Liver (tissue), 9 donors: ENCODE data around the gene PARM1. TPM values are rescaled to one million over a fixed set of nuclear protein-coding genes. Genes with fewer than 3 reads are reported as not detected.

ENCODE experiments used
- DNase-seq: peaks from one replicate; pipeline ENCODE4 v3.0.0-alpha.2; 2017; ENCODE audit warnings: low spot score
- H3K27ac ChIP-seq, 2 donors: one replicate each; pipeline ENCODE4 v1.7.0; 2013; ENCODE audit warnings: inconsistent platforms in 2 of 2, low read length in 2 of 2, control low read depth in 1 of 2, low read depth in 1 of 2, mild to moderate bottlenecking in 1 of 2
- H3K27me3 ChIP-seq, 4 donors: one replicate each; pipeline versions ENCODE4 v1.6.1 to v1.7.0; 2013; ENCODE audit warnings: low read length in 3 of 4, inconsistent platforms in 1 of 4, mild to moderate bottlenecking in 1 of 4, moderate library complexity in 1 of 4; ENCODE audit not compliant: control insufficient read depth in 4 of 4, insufficient read depth in 4 of 4
- H3K36me3 ChIP-seq, 4 donors: one replicate each; pipeline versions ENCODE4 v1.6.1 to v1.7.0; 2013; ENCODE audit warnings: low read length in 3 of 4, mild to moderate bottlenecking in 3 of 4, low read depth in 1 of 4, moderate library complexity in 1 of 4; ENCODE audit not compliant: control insufficient read depth in 4 of 4, insufficient read depth in 3 of 4
- H3K4me1 ChIP-seq, 4 donors: one replicate each; pipeline versions ENCODE4 v1.6.1 to v1.7.0; 2013; ENCODE audit warnings: low read length in 3 of 4, mild to moderate bottlenecking in 3 of 4, moderate library complexity in 1 of 4; ENCODE audit not compliant: control insufficient read depth in 4 of 4, insufficient read depth in 4 of 4
- H3K4me3 ChIP-seq, 3 donors: one replicate each; pipeline versions ENCODE4 v1.6.1 to v1.7.0; 2013; ENCODE audit warnings: low read length in 3 of 3, control low read depth in 1 of 3, low read depth in 1 of 3, mild to moderate bottlenecking in 1 of 3
- H3K9ac ChIP-seq, 2 donors: one replicate each; pipeline ENCODE4 v1.7.0; 2013; ENCODE audit warnings: low read length in 2 of 2, mild to moderate bottlenecking in 2 of 2, moderate library complexity in 2 of 2, control low read depth in 1 of 2, low read depth in 1 of 2
- H3K9me3 ChIP-seq, 4 donors: one replicate each; pipeline versions ENCODE4 v1.6.1 to v1.7.0; 2013; ENCODE audit warnings: low read length in 3 of 4; ENCODE audit not compliant: control insufficient read depth in 4 of 4
- FOXA1 ChIP-seq: IDR thresholded peaks from 2 replicates; pipeline ENCODE4 v1.6.1; 2016; ENCODE audit warnings: antibody characterized with exemption
- FOXA2 ChIP-seq: IDR thresholded peaks from 2 replicates; pipeline ENCODE4 v1.6.1; 2016; ENCODE audit warnings: antibody characterized with exemption
- GABPA ChIP-seq, 2 donors: IDR thresholded peaks in 1 of 2; conservative IDR thresholded peaks in 1 of 2; 2 replicates each; pipeline ENCODE4 v1.6.1; 2016; ENCODE audit warnings: antibody characterized with exemption in 2 of 2, mild to moderate bottlenecking in 1 of 2, moderate library complexity in 1 of 2
- HNF4A ChIP-seq, 2 donors: conservative IDR thresholded peaks; 2 replicates each; pipeline ENCODE4 v1.6.1; 2016; ENCODE audit warnings: antibody characterized with exemption in 2 of 2, mild to moderate bottlenecking in 2 of 2
- NR2F2 ChIP-seq: IDR thresholded peaks from 2 replicates; pipeline ENCODE4 v1.6.1; 2016; ENCODE audit warnings: antibody characterized with exemption
- RAD21 ChIP-seq, 2 donors: IDR thresholded peaks; 2 replicates each; pipeline ENCODE4 v1.6.1; 2016; ENCODE audit warnings: antibody characterized with exemption in 2 of 2, mild to moderate bottlenecking in 2 of 2
- RXRA ChIP-seq, 2 donors: IDR thresholded peaks; 2 replicates each; pipeline ENCODE4 v1.6.1; 2017 to 2018; ENCODE audit warnings: antibody characterized with exemption in 2 of 2, mild to moderate bottlenecking in 1 of 2
- TAF1 ChIP-seq: conservative IDR thresholded peaks from 2 replicates; pipeline ENCODE4 v1.6.1; 2016; ENCODE audit warnings: antibody characterized with exemption, mild to moderate bottlenecking
- WGBS: extraction: QIAGEN DNeasy Blood & Tissue Kit; methylation state at CpG from one replicate; pipeline ENCODE4 v1.1.7; 2013; 5-methylcytosine and 5-hydroxymethylcytosine counted together
- polyA plus RNA-seq, 2 donors: library from polyadenylated mRNA; stranded (reverse) in 1 of 2; unstranded in 1 of 2; fragments of 200-250 nt in 1 of 2; fragments of >200 nt in 1 of 2; fragmentation: Nextera tagmentation in 1 of 2; extraction: Ambion mirVana in 1 of 2; gene quantifications; one replicate each; pipeline versions ENCODE4 v1.2.1 to v1.2.3, GENCODE V29; 2013 to 2015
- total RNA-seq, 2 donors: library from RNA; depleted of rRNA; stranded (reverse); fragments of >200 nt; gene quantifications; one replicate each; pipeline ENCODE4 v1.2.3, GENCODE V29; 2014
- TF ChIP-seq, protein P1 (sequence below): IDR thresholded peaks from 2 replicates; pipeline ENCODE4 v1.6.1; 2016; ENCODE audit warnings: antibody characterized with exemption, mild to moderate bottlenecking
- TF ChIP-seq, protein P2 (sequence below): IDR thresholded peaks from 2 replicates; pipeline ENCODE4 v1.6.1; 2016; ENCODE audit warnings: antibody characterized with exemption
- TF ChIP-seq, protein P3 (sequence below): fragments of 150-350 bp; IDR thresholded peaks from 2 replicates; pipeline ENCODE4 v1.5.1; 2017; ENCODE audit warnings: improper control_type of control experiment, low read depth, low read length; ENCODE audit not compliant: missing input control
- TF ChIP-seq, protein P4 (sequence below): IDR thresholded peaks from 2 replicates; pipeline ENCODE4 v1.6.1; 2016; ENCODE audit warnings: antibody characterized with exemption
- TF ChIP-seq, protein P5 (sequence below): IDR thresholded peaks from 2 replicates; pipeline ENCODE4 v1.6.1; 2016; ENCODE audit warnings: antibody characterized with exemption
- donor health status: healthy.
- donor health status: healthy.
- donor health status: healthy.
- donor health status: healthy.
- donor health status: healthy.

PARM1 gene
- total and polyA plus RNA-seq, 4 donors, result 0.42 to 2.2 (median 0.74) TPM

DNA sequence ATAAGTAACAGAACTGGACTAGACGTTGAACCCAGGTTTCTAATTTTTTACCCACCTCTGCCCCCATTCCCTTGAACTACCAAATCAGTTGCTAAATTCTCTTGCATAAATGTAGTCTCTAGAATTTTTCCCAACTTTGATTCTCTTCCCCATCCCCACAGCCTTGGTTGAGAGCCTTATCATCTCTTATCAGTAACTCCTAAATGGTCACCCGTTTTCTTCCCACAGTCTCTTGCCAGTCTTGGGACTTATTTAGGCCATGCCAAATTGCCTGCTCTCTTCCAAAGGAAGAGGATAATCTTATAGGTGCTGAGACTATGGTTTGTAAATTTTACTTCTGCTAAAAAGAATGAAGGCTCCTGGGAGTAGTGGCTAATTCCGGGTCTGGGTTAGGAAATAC lies 13.3 kb downstream of the PARM1 start:
- H3K4me1 ChIP-seq, result no peaks in the 10 kb centered on the region
- no peak overlapping the region for H3K9ac ChIP-seq
- no peak overlapping the region for H3K27ac ChIP-seq
- TF ChIP-seq, protein P1, sequence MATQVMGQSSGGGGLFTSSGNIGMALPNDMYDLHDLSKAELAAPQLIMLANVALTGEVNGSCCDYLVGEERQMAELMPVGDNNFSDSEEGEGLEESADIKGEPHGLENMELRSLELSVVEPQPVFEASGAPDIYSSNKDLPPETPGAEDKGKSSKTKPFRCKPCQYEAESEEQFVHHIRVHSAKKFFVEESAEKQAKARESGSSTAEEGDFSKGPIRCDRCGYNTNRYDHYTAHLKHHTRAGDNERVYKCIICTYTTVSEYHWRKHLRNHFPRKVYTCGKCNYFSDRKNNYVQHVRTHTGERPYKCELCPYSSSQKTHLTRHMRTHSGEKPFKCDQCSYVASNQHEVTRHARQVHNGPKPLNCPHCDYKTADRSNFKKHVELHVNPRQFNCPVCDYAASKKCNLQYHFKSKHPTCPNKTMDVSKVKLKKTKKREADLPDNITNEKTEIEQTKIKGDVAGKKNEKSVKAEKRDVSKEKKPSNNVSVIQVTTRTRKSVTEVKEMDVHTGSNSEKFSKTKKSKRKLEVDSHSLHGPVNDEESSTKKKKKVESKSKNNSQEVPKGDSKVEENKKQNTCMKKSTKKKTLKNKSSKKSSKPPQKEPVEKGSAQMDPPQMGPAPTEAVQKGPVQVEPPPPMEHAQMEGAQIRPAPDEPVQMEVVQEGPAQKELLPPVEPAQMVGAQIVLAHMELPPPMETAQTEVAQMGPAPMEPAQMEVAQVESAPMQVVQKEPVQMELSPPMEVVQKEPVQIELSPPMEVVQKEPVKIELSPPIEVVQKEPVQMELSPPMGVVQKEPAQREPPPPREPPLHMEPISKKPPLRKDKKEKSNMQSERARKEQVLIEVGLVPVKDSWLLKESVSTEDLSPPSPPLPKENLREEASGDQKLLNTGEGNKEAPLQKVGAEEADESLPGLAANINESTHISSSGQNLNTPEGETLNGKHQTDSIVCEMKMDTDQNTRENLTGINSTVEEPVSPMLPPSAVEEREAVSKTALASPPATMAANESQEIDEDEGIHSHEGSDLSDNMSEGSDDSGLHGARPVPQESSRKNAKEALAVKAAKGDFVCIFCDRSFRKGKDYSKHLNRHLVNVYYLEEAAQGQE, result no peak
- TF ChIP-seq, protein P2, sequence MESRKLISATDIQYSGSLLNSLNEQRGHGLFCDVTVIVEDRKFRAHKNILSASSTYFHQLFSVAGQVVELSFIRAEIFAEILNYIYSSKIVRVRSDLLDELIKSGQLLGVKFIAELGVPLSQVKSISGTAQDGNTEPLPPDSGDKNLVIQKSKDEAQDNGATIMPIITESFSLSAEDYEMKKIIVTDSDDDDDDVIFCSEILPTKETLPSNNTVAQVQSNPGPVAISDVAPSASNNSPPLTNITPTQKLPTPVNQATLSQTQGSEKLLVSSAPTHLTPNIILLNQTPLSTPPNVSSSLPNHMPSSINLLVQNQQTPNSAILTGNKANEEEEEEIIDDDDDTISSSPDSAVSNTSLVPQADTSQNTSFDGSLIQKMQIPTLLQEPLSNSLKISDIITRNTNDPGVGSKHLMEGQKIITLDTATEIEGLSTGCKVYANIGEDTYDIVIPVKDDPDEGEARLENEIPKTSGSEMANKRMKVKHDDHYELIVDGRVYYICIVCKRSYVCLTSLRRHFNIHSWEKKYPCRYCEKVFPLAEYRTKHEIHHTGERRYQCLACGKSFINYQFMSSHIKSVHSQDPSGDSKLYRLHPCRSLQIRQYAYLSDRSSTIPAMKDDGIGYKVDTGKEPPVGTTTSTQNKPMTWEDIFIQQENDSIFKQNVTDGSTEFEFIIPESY, result no peak
- TF ChIP-seq, protein P3, sequence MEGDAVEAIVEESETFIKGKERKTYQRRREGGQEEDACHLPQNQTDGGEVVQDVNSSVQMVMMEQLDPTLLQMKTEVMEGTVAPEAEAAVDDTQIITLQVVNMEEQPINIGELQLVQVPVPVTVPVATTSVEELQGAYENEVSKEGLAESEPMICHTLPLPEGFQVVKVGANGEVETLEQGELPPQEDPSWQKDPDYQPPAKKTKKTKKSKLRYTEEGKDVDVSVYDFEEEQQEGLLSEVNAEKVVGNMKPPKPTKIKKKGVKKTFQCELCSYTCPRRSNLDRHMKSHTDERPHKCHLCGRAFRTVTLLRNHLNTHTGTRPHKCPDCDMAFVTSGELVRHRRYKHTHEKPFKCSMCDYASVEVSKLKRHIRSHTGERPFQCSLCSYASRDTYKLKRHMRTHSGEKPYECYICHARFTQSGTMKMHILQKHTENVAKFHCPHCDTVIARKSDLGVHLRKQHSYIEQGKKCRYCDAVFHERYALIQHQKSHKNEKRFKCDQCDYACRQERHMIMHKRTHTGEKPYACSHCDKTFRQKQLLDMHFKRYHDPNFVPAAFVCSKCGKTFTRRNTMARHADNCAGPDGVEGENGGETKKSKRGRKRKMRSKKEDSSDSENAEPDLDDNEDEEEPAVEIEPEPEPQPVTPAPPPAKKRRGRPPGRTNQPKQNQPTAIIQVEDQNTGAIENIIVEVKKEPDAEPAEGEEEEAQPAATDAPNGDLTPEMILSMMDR, result no peak
- TF ChIP-seq FOXA2 (no peak), FOXA1 (no peak), HNF4A (conservative IDR thresholded peaks at IDR 0.05) (no peak), GABPA (IDR thresholded peaks at IDR 0.05 in 1 of 2, conservative IDR thresholded peaks at IDR 0.05 in 1 of 2) (no peak), TAF1 (no peak)
- TF ChIP-seq, protein P4, sequence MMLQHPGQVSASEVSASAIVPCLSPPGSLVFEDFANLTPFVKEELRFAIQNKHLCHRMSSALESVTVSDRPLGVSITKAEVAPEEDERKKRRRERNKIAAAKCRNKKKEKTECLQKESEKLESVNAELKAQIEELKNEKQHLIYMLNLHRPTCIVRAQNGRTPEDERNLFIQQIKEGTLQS, result no peak
- H3K4me3 ChIP-seq, result no peak overlapping the region
- no peaks in the 10 kb centered on the region for H3K9me3 ChIP-seq
- 66% methylated on average over 3 of the region's 3 CpGs for WGBS
- H3K36me3 ChIP-seq, result no peaks in the 10 kb centered on the region
- peaks cover 0 to 5% (median 1%) of the 10 kb centered on the region in 4 donors for H3K27me3 ChIP-seq
- DNase-seq, result no peak

DNA sequence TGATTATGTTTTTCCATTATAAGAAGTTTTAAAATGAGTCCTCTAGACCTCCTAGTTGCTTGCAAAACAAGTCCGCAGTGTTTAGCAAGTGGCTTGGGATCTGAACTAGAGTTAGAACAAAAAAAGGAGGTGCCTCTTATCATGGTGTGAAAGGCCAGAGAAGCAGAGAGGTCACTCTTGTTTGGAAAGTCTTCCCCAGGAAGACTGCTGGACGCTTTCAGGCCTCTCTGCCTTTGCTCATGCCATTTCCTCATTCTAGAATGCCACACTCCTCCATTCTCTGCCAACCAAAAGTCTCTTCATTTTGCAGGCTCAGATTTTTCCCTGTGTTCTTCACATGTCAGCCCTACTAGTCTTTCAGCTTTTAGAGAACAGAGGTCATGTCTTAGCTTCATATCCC lies 14.9 kb downstream of the PARM1 start:
- no peaks in the 10 kb centered on the region for H3K4me1 ChIP-seq
- H3K27me3 ChIP-seq, result peaks cover 0 to 5% (median 1%) of the 10 kb centered on the region in 4 donors
- no peak for DNase-seq
- no peak overlapping the region for H3K27ac ChIP-seq
- 56% methylated on average over 2 of the region's 2 CpGs for WGBS
- no peak overlapping the region for H3K4me3 ChIP-seq
- H3K9ac ChIP-seq, result no peak overlapping the region
- no peaks in the 10 kb centered on the region for H3K9me3 ChIP-seq
- H3K36me3 ChIP-seq, result no peaks in the 10 kb centered on the region
- TF ChIP-seq, protein P1, result no peak
- TF ChIP-seq TAF1, result no peak
- TF ChIP-seq, protein P5, sequence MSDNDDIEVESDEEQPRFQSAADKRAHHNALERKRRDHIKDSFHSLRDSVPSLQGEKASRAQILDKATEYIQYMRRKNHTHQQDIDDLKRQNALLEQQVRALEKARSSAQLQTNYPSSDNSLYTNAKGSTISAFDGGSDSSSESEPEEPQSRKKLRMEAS, result no peak
- TF ChIP-seq RAD21 (IDR thresholded peaks at IDR 0.05), result no peak
- TF ChIP-seq NR2F2, result no peak
- TF ChIP-seq, protein P3, result no peak
- TF ChIP-seq HNF4A (conservative IDR thresholded peaks at IDR 0.05), result no peak
- TF ChIP-seq, protein P2, result no peak
- no peak for TF ChIP-seq FOXA1
- TF ChIP-seq, protein P4, result no peak
- no peak for TF ChIP-seq GABPA (IDR thresholded peaks at IDR 0.05 in 1 of 2, conservative IDR thresholded peaks at IDR 0.05 in 1 of 2)
- TF ChIP-seq RXRA (IDR thresholded peaks at IDR 0.05), result no peak
